ENCODE measurements around the gene S1PR5.
"Not testable (repeated sequence)": the region's sequence is repeated elsewhere in the genome, so short reads cannot be mapped to it uniquely, and the experiment has no call there.

The S1PR5 gene

DNA sequence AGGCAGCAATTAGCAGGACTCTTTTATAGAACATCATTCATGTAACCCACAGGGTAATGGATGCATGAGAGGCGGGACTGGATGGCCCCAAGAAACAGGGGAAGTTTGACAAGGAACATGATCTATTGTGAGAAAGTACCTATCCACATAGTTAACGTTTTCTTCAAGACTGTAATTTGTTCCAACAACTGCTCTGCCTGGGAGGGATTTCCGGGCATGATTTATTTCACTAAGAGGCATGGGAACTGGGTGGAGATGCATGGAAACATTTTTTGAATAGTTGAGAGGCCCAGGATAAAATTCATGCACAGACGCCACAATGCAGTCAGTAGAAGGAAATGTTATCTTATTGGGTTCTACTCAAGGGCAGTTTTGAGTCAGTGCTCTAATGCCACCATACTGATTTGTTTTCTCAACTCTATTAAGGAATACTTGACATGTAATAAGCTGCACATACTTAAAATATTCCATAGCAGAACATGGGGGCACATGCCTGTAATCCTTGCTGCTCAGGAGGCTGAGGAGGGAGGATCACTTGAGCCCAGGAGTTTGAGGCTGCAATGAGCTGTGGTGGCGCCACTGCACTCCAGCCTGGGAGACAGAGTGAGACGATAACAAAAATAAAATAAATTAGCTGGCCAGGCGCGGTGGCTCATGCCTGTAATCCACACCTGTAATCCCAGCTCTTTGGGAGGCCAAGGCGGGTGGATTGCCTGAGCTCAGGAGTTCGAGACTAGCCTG lies 16.6 kb upstream of the S1PR5 start:
- no peaks in the 10 kb centered on the region for H3K9me3 ChIP-seq
- H3K4me3 ChIP-seq: no peak overlapping the region
- no peak overlapping the region for H3K4me2 ChIP-seq
- no peak overlapping the region for H3K27ac ChIP-seq
- no peak overlapping the region for H3K9ac ChIP-seq
- 0 out of 2 replicates have a peak, but pooled peaks cover 8% of the 10 kb centered on the region for H3K4me1 ChIP-seq
- H3K36me3 ChIP-seq: no peaks in the 10 kb centered on the region
- H3K27me3 ChIP-seq: no peaks in the 10 kb centered on the region
- no peaks in the 10 kb centered on the region for H4K20me1 ChIP-seq
- no peak for TF ChIP-seq Cebpa-rat (IDR thresholded peaks at IDR 0.05)

DNA sequence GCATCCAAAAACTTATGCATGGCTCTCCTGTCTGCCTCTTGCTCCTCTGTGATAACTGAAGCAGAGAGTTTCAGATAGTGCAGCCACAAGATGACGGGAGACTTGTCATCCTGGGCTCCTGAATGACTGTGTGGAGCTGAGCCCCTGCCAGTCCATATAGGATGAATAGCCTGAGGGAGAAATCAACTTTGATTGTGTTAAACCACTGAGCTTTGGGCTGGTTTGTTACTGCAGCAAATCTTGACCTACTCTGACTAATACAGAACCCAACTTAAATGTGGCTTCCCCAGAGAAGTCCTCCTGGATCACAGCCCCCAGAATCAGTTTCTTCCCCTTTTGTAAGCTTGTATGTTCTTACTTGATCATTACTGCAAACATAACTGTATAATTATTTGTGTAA lies 15.2 kb upstream of the S1PR5 start:
- no peak overlapping the region for H3K9ac ChIP-seq
- no peak overlapping the region for H3K27ac ChIP-seq
- no peak overlapping the region for H3K4me2 ChIP-seq
- H3K36me3 ChIP-seq: no peaks in the 10 kb centered on the region
- H4K20me1 ChIP-seq: no peaks in the 10 kb centered on the region
- H3K4me1 ChIP-seq: 0 out of 2 replicates have a peak, but pooled peaks cover 8% of the 10 kb centered on the region
- H3K27me3 ChIP-seq: no peaks in the 10 kb centered on the region
- no peak for TF ChIP-seq Cebpa-rat (IDR thresholded peaks at IDR 0.05)
- H3K4me3 ChIP-seq: no peak overlapping the region
- no peaks in the 10 kb centered on the region for H3K9me3 ChIP-seq

DNA sequence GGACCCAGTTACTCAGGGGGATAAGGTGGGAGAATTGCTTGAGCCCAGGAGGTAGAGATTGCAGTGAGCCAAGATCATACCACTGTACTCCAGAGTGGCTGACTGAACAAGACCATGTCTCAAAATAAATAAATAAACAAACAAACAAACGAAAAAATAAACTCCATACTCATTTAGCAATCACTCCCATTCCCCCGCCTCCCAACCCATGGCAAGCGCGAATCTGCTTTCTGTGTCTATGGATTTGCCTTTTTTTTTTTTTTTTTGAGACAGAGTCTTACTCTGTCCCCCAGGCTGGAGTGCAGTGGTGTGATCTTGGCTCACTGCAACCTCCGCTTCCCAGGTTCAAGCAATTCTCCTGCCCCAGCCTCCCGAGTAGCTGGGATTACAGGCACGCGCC lies 9.6 kb upstream of the S1PR5 start:
- not testable (repeated sequence) for H4K20me1 ChIP-seq, H3K36me3 ChIP-seq, H3K9me3 ChIP-seq, H3K4me1 ChIP-seq, H3K27ac ChIP-seq, H3K4me2 ChIP-seq, H3K4me3 ChIP-seq, H3K9ac ChIP-seq, H3K27me3 ChIP-seq

DNA sequence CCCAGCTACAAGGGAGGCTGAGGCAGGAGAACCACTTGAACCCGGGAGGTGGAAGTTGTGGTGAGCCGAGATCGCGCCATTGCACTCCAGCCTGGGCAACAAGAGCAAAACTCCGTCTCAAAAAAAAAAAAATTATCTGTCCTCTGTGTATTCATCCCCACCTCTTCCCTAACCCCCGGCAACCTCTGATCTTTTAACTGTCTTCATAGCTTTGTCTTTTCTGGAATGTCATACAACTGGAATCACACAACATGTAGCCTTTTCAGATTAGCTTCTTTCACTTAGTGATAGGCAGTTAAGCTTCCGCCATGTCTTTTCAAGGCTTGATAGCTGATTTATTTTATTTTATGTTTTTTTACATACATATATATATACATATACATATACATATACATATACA lies 8.4 kb upstream of the S1PR5 start:
- no peak overlapping the region for H3K27ac ChIP-seq
- H3K4me2 ChIP-seq: no peak overlapping the region
- TF ChIP-seq Cebpa-rat (IDR thresholded peaks at IDR 0.05): no peak
- no peak overlapping the region for H3K9ac ChIP-seq
- H3K27me3 ChIP-seq: no peaks in the 10 kb centered on the region
- H4K20me1 ChIP-seq: no peaks in the 10 kb centered on the region
- H3K9me3 ChIP-seq: no peaks in the 10 kb centered on the region
- H3K4me3 ChIP-seq: no peak overlapping the region
- no peaks in the 10 kb centered on the region for H3K4me1 ChIP-seq
- H3K36me3 ChIP-seq: no peaks in the 10 kb centered on the region

DNA sequence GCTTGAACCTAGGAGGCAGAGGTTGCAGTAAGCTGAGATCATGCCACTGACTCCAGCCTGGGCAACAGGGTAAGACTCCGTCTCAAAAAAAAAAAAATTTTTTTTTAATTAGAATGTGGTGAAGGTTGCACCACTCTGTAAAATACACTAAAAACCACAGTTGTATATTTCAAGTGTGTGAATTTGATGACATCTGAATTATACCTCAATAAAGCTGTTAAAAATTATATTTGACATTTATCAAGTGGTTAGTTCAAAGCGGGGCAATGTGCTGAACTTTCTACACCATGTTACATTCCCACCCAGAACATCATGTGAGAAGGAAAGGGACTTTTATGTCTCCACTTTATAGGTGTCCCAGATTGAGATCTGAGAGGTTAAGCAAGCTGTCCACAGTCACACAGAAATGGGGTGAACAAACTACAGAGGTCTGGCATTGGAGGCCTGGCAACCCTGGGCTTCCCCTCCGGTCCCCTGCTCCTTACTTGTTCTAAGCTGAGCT lies 5.9 kb upstream of the S1PR5 start:
- Histone ChIP-seq H3K9ac (no peak overlapping the region), H4K20me1 (no peaks in the 10 kb centered on the region), H3K27me3 (no peaks in the 10 kb centered on the region), H3K4me1 (peaks cover 21% of the 10 kb centered on the region), H3K27ac (no peak overlapping the region), H3K36me3 (no peaks in the 10 kb centered on the region), H3K4me2 (no peak overlapping the region), H3K9me3 (no peaks in the 10 kb centered on the region), H3K4me3 (no peak overlapping the region)
- TF ChIP-seq Cebpa-rat (IDR thresholded peaks at IDR 0.05): no peak

DNA sequence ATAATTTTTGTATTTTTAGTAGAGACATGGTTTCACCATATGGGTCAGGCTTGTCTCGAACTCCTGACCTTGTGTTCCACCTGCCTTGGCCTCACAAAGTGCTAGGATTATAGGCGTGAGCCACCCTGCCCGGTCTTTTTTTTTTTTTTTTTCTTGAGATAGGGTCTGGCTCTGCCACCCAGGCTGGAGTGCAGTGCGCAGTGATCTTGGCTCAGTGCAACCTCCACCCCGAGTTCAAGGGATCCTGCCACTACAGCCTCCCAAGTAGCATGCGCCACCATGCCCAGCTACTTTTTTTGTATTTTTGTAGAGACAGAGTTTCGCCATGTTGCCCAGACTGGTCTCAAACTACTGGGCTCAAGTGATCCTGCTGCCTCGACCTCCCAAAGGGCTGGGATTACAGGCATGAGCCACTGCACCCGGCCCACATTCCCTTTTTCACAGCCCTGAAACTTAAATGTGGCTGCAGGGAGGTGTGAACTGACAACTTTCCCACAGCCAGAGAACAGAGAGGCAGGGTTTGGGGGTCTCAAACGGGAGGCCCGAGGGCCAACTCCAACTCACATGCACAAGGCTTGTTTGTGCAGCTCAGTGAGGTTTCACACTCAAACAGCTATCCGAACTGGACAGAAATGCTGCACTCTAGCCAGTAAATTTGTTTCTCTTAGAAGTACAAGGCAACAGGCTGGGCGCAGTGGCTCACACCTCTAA lies 4.4 kb upstream of the S1PR5 start:
- no peaks in the 10 kb centered on the region for H3K27me3 ChIP-seq
- H4K20me1 ChIP-seq: no peaks in the 10 kb centered on the region
- TF ChIP-seq Cebpa-rat (IDR thresholded peaks at IDR 0.05): no peak
- H3K9ac ChIP-seq: no peak overlapping the region
- H3K9me3 ChIP-seq: no peaks in the 10 kb centered on the region
- no peak overlapping the region for H3K4me2 ChIP-seq
- no peaks in the 10 kb centered on the region for H3K36me3 ChIP-seq
- no peak overlapping the region for H3K27ac ChIP-seq
- H3K4me1 ChIP-seq: peaks cover 37% of the 10 kb centered on the region
- no peak overlapping the region for H3K4me3 ChIP-seq

DNA sequence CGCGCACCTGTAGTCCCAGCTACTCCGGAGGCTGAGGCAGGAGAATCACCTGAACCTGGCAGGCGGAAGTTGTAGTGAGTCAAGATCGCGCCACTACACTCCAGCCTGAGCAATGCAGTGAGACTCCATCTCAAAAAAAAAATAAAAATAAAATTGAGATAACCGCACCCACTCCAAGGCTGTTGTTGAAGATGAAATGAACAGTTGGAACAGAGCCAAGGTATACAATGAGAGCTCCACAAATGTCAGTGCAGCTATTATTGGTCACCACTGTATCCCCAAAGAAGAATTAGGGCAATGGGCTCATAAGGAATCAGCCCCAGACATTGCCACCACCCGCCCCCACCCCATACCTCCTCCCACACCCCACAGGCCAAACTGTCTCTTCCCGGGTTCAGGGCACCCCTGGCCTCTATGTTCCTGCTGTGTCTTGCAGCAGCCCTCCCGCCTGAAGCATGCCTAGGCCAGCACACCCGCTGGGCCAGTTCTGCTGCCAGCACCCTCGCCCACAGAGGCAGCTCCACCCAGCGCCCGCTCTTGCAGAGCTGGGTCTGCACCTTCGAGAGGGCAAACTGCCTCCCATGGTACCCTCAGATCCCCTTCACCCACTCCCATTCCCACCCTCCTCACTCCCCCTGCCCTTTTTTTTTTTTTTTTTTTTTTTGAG lies 3.5 kb upstream of the S1PR5 start:
- Histone ChIP-seq H4K20me1 (no peaks in the 10 kb centered on the region), H3K4me1 (peaks cover 45% of the 10 kb centered on the region), H3K9ac (no peak overlapping the region), H3K27ac (no peak overlapping the region), H3K4me3 (no peak overlapping the region), H3K4me2 (no peak overlapping the region), H3K27me3 (no peaks in the 10 kb centered on the region), H3K36me3 (no peaks in the 10 kb centered on the region), H3K9me3 (no peaks in the 10 kb centered on the region)
- no peak for TF ChIP-seq Cebpa-rat (IDR thresholded peaks at IDR 0.05)

DNA sequence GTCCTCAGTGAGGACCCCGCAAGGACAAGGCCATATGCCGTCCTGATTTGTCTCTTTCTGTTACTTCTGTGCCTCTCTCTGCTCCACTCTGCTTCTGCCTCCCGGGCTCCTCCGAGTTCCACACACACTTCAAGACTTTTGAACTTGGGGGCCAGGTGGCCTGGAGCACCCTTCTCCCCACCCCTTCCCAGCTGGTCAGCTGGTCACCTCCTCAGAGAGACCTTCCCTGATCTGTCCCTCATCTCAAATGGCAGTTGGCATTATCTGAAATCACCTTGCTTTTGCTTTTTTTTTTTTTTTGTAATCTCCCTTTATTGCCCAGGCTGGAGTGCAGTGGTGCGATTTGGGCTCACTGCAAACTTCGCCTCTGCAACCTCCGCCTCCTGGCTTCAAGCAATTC lies 2.2 kb upstream of the S1PR5 start:
- Histone ChIP-seq H3K36me3 (peaks cover 3% of the 10 kb centered on the region), H4K20me1 (no peaks in the 10 kb centered on the region), H3K27ac (no peak overlapping the region; the same call in 1 of the 2 replicates), H3K9ac (peak overlapping the region; percentile 81; the same call in 1 of the 2 replicates), H3K9me3 (no peaks in the 10 kb centered on the region), H3K4me2 (peak overlapping the region; percentile 100), H3K4me3 (no peak overlapping the region), H3K4me1 (peaks cover 59% of the 10 kb centered on the region), H3K27me3 (no peaks in the 10 kb centered on the region)
- no peak for TF ChIP-seq Cebpa-rat (IDR thresholded peaks at IDR 0.05)

DNA sequence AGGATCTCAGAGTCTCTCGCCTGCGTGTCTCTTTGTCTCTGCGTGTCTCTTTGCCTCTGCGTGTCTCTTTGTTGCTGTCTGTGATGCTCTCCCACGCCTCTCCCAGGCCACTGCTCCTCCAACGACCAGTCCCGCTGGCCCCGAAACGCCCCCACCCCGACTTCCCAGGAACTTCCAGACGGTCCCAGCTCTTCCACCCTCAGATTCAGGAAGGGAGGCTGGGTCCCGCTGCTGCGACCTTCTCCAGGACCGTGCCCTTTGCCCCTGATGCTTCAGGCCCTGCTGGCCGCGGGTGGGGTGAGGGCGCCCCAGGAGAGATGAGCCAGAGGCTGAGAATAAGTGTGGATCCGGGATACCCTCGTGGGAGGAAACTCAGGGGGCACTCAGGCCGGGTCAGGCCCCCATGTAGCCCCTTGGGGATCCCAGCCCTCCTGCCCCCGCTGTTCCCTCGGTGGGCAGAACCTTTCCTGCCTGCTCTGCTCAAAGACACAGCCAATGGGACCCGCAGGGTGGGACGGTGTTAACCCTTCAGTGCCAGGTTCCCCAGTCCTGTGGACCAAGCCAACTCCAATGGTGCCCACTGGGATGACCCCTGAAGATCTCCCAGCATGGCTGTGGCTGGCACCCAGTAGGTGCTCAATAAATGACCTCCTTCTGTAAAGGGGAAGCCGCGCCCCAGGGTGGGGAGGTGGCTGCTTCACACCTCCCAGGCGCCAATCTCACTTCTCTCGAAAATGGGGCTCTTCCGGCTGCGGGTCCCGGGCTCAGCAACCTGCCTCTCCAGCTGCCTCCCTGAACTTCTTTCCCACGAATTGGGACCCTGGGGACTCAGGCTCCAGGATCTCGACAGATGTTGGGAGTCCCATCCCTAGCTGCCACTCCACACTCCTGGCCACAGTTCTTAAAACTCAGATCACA lies 1.5 kb upstream of the S1PR5 start:
- H3K4me2 ChIP-seq: peak overlapping the region; percentile 100
- H3K27me3 ChIP-seq: no peaks in the 10 kb centered on the region
- TF ChIP-seq Cebpa-rat (IDR thresholded peaks at IDR 0.05): no peak
- H3K36me3 ChIP-seq: peaks cover 10% of the 10 kb centered on the region
- peak overlapping the region; percentile 68; the same call in 1 of the 2 replicates for H3K27ac ChIP-seq
- no peaks in the 10 kb centered on the region for H3K9me3 ChIP-seq
- peak overlapping the region; percentile 73 for H3K4me3 ChIP-seq
- H3K4me1 ChIP-seq: peaks cover 64% of the 10 kb centered on the region
- no peaks in the 10 kb centered on the region for H4K20me1 ChIP-seq
- peak overlapping the region; percentile 81; the same call in 1 of the 2 replicates for H3K9ac ChIP-seq
